Measurements from ENCODE around the gene SDHAF3. TPM values are rescaled to one million over a fixed set of nuclear protein-coding genes. Genes with fewer than 3 reads are reported as not detected.

Gene SDHAF3
- polyA plus RNA-seq, 1 donor = 41.3 TPM

DNA sequence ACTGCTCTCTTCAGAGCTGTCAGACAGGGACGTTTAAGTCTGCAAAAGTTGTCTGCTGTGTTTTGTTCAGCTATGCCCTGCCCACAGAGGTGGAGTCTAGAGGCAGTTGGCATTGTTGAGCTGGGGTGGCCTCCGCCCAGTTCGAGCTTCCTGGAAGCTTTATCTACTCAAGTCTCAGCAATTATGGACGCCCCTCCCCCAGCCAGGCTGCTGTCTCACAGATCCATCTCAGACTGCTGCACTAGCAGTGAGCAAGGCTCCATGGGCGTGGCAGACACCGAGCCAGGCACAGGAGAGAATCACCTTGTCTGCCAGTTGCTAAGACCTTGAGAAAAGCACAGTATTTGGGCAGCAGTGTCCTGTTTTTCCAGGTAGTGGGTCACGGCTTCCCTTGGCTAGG lies 98.1 kb downstream of the SDHAF3 start:
- DNase-seq = no peak

DNA sequence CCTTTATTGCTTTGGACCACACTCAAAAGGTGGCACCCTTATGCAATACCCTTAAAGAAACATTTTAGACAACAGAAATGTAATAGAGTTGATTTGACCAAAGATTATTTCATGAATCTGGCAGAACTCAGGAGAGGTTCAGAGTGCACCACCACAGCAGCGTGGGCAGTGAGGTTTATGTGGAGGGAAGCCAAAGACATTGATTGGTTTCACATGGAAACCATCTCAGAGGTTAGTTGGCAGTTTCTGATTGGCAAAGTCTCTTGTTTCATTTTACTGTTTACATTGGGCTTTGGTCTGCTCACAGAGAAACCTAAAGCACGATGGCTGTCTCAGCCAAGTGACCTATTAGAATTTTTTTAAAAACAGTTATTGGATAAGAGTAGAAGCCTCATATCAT lies 101.3 kb downstream of the SDHAF3 start:
- no peak for DNase-seq

DNA sequence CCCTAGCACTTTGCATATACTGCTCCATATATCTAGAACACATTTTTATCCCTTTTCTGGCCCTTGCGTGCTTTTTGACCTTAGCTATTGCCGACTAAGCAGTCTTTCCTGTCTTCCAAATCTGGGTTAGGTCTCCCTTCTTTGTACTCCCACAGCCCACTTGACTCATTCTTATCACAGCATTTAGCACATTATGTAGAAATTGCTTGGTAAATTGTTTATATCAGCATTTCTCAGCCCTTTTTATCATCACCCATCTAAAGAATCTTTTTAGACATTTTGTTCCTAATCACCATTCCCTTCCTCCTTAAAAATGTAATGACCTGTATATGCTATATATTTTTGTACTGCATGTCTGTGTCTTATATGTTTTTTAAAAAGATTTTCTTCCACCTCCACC lies 101.7 kb downstream of the SDHAF3 start:
- DNase-seq = no peak

GRCh38 chr7:97224316-97224715 lies 106.8 kb downstream of the SDHAF3 start:
- DNase-seq = no peak

DNA sequence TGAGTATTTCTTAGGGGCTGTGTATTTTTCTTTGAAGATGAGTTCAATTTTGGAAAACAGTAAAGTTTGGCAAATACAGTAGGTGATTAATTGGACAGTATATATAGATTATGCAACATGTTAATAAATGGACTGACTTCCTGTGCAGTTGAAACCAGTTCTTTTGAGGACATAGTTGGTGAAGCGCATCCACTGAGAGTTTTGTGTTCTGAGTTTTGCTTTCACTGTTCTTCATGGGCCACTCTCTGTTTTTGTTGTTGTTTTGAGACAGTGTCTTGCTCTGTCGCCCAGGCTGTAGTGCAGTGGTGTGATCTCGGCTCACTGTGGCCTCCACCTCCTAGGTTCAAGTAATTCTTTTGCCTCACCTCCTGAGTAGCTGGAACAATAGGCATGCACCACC lies 109.0 kb downstream of the SDHAF3 start:
- no peak for DNase-seq

Other genes with a start within 250 kb of the SDHAF3 start
- gene DLX6, start 112.1 kb upstream of the SDHAF3 start, polyA plus RNA-seq (ENCODE audit: insufficient read length) = not detected
- not detected for gene DLX5, start 92.9 kb upstream of the SDHAF3 start, polyA plus RNA-seq (ENCODE audit: insufficient read length)